RWPE1 (cell line): ENCODE results near the gene SACM1L.
A peak's percentile ranks its signal among the peaks of the same experiment; 100 is the strongest.
"Not testable (repeated sequence)": the region's sequence is repeated elsewhere in the genome, so short reads cannot be mapped to it uniquely, and the experiment has no call there.

ENCODE experiments used
- CTCF ChIA-PET: fragments of 350-600 bp; sonication (Branson Sonifier 250); formaldehyde crosslinking; extraction: SDS; loops from one replicate; lab custom pipeline; 2021; lab: Yijun Ruan, JAX
- POLR2A ChIA-PET: fragments of 400-600 bp; formaldehyde crosslinking; extraction: SDS; loops from one replicate; lab custom pipeline; 2020; ENCODE audit warnings: antibody characterized with exemption; ENCODE audit not compliant: low non-redundant PET; lab: Yijun Ruan, JAX
- DNase-seq: peaks from one replicate; pipeline ENCODE4 v3.0.0; 2012; ENCODE audit warnings: low spot score
- H3K27ac ChIP-seq: fragments of 450-650 bp; 2 replicates; pipeline ENCODE4 v1.5.1; 2017
- TF ChIP-seq, protein P1 (sequence below): fragments of 450-650 bp; conservative IDR thresholded peaks from 2 replicates; pipeline ENCODE4 v1.5.1; 2017; ENCODE audit warnings: low read depth, mild to moderate bottlenecking

SACM1L gene

DNA sequence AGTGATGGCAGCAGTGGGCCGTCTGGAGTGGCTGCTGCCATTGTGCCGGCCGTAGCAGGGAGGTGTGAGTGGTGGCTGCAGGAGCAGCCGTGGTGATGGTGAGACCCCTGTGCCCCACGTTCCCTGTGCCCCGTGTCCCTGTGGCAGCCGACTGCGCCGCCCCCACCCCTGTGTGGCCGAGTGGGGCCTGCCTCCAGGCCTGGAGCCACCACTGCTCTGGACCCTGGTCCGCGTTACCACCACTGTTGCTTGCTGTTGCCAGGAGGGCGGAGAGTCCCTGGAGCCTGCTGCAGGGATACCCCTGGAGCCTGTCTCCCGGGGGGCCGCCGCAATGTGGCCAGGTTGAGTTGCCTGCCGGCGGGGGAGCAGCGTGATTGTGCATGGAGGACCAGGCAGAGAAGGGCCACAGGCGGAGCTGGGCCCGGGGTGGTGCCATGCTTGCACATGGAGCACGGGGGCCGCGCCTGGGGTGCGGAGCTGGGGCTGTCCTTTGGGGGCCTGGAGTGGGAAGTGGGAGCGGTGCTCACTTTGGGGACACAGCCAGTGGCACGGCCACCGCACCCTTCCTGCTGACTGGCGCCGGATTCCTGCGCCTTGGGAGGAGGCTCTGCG, 57.1 kb downstream of the SACM1L start:
- H3K27ac ChIP-seq, result no peak overlapping the region
- DNase-seq, result no peak
- TF ChIP-seq, protein P1, sequence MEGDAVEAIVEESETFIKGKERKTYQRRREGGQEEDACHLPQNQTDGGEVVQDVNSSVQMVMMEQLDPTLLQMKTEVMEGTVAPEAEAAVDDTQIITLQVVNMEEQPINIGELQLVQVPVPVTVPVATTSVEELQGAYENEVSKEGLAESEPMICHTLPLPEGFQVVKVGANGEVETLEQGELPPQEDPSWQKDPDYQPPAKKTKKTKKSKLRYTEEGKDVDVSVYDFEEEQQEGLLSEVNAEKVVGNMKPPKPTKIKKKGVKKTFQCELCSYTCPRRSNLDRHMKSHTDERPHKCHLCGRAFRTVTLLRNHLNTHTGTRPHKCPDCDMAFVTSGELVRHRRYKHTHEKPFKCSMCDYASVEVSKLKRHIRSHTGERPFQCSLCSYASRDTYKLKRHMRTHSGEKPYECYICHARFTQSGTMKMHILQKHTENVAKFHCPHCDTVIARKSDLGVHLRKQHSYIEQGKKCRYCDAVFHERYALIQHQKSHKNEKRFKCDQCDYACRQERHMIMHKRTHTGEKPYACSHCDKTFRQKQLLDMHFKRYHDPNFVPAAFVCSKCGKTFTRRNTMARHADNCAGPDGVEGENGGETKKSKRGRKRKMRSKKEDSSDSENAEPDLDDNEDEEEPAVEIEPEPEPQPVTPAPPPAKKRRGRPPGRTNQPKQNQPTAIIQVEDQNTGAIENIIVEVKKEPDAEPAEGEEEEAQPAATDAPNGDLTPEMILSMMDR, result no peak
- ChIA-PET POLR2A (no interaction called here), CTCF (no interaction called here)

DNA sequence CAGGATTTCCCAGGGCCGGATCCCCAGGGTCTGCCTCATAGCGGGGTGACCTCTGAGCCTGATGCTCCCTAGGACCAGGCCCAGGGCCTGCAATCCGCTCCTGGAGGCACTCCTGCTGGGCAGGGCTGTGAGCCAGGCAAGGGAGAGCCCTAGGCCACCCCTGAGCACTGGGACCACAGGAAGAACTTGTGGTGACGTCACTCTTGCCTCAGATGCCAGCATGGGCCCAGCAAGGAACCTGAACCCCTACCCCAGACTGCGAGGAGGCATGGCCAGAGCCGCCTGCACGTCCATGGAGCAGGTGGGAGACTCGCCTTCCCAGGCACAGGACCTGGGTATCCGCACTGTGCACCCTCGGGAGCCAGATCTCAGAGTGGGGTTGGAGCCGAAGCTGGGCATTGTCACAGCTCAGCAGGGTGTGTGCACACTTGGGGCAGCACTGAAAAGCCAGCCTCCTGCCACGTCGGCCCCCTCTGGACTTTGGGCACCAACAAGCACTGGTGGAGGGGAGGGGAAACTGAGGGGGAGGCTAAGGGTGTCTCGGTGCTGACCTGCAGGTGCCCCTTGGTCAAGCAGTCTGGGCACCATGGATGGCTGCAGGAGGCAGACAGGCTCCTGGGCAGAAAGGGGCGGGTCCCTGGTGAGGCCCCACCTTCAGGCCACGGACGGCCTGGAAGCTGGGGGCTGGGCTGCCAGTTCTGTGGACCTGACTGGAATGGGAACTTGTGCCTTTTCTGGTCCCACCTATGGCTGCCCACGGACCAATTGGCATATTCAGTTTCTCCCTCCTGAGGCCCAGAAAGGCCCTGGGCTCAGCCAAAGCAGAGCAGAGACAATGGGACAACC, 57.8 kb downstream of the SACM1L start:
- TF ChIP-seq, protein P1, result no peak
- peak overlapping the region; percentile 68 for H3K27ac ChIP-seq
- ChIA-PET CTCF (no interaction called here), POLR2A (no interaction called here)
- no peak for DNase-seq

DNA sequence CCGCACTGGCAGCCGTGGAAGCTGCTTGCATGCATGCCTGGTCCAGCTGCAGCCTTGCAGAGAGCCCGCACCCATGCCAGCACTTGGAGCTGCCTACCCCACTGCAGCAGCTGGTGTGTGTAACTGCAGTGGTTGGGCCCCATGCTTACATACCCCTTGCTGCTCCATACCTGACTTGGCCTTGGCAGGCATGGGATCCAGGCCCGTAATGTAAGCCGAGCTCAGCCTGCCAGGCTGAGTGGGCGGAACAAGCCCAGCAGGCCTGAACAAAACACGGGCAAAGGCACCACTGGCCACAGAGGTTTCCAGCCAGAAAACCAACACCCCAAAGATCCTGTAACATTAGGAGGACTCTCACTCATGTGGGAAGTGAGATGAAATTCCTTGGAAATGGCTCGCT, 58.9 kb downstream of the SACM1L start:
- ChIA-PET POLR2A (no interaction called here), CTCF (no interaction called here)
- DNase-seq, result no peak
- peak overlapping the region; percentile 68 for H3K27ac ChIP-seq
- TF ChIP-seq, protein P1, result no peak

DNA sequence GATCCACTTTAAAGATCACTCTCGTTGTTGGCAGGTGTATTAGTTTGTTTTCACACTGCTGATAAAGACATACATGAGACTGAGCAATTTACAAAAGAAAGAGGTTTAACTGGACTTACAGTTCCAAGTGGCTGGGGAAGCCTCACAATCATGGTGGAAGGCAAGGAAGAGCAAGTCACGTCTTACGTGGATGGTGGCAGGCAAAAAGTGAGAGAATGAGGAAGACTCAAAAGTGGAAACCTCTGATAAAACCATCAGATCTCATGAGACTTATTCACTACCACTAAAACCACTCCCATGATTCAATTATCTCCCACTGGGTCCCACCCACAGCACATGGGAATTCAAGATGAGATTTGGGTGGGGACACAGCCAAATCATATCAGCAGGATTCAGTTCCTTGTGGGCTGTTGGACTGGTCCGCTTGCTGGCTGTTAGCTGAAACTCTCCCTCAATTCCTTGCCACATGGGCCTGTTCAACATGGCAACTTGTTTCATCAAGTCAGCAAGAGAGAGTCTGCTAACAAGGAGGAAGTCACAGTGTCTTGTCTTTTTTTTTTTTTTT, 59.9 kb downstream of the SACM1L start:
- H3K27ac ChIP-seq, DNase-seq, POLR2A ChIA-PET, CTCF ChIA-PET: not testable (repeated sequence)

DNA sequence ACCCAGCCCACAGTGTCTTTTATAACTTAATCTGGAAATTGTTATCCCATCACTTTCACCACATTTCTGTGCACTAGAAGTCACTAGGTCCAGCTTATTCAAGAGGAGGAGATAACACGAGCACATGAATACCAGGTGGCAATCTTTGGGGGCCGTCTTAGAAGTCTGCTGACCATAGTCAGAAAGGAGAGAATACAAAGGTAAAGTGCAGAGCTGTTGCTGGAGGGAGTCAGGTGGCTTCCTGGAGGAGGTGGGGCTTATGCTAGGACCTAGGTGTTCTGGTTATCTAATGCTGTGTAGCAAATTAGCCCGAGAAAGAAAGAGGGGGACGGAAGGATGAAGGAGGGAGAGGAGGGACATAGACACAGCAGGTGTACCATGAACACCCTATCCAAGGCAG, 60.7 kb downstream of the SACM1L start:
- no peak overlapping the region for H3K27ac ChIP-seq
- TF ChIP-seq, protein P1, result no peak
- POLR2A ChIA-PET, result no interaction called here
- DNase-seq, result no peak
- CTCF ChIA-PET, result no interaction called here

DNA sequence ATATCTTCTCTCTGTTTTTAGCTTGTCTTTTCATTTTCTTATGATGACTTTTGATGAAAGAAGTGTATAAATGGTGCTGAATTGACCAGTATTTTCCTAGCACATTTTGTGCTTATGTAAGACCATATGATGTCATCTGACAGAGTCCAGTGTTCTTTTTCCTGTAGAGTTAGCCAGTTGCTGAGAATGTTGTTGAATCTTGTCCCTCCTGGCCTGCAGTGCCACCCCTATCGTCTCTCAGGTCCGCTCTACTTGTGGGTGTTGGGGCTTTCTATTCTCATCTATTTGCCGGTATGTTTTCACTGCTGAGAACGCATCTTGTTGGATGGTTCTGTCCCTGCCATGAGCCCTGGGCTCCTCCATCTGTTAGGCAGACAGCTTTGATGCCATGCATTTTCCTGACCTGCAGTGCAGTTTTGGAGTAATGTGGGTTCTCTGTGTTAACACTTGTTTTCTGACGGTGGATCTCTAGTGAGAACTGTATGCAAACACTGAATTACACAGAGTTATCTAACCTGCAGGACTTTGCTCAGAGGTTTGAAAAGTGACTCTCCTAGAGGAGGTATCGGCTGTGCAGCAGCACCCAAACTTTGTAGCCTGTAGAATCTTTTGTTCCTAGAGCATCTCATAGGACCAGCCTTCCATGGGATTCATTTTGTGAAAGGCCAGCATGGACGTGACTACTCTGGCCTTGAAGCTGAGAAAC, 62.5 kb downstream of the SACM1L start:
- TF ChIP-seq, protein P1, result no peak
- ChIA-PET CTCF (no interaction called here), POLR2A (no interaction called here)
- no peak overlapping the region for H3K27ac ChIP-seq
- no peak for DNase-seq
